ENCODE results near the gene PRKAG2. TPM values are rescaled to one million over a fixed set of nuclear protein-coding genes. Genes with fewer than 3 reads are reported as not detected.
A peak's percentile ranks its signal among the peaks of the same experiment; 100 is the strongest.

The PRKAG2 gene
- total and polyA plus RNA-seq, 2 of the 13 experiments (the other 11 are each of a cell fraction or from before 2014, with no cell fraction given) = 0.90 to 1.3 TPM

- TF ChIP-seq HMGXB4 (CRISPR knock-in tag; IDR thresholded peaks at IDR 0.05; ENCODE audit: borderline replicate concordance in 1 of 2, low read depth in 1 of 2) (0 out of 4 replicates have a peak, but pooled peaks of 1 of the 2 experiments have one; percentile 26), ATF7-NPFF (CRISPR knock-in tag; IDR thresholded peaks at IDR 0.05; ENCODE audit: low read depth) (peak; percentile 63), E2F1 (CRISPR knock-in tag; IDR thresholded peaks at IDR 0.05) (peak; percentile 77; the same call in 1 of the 2 replicates), GTF3A (CRISPR knock-in tag; conservative IDR thresholded peaks at IDR 0.05) (no peak), ZNF788 (CRISPR knock-in tag; IDR thresholded peaks at IDR 0.05; ENCODE audit: borderline replicate concordance) (peak; percentile 25; the same call in 1 of the 2 replicates), ZGPAT (CRISPR knock-in tag; IDR thresholded peaks at IDR 0.05) (peak; percentile 28; the same call in 1 of the 2 replicates), MIER2 (CRISPR knock-in tag; IDR thresholded peaks at IDR 0.05) (no peak)
Measured at GRCh38 chr7:151519765-151520418, 357.0 kb downstream of the PRKAG2 start, which contains the start of gene RHEB (continued).
